GM19238 (cell line): ENCODE data around the gene TOMM40.

Experiments used
- DNase-seq: peaks from one replicate; pipeline ENCODE4 v3.0.0; 2011; ENCODE audit warnings: low spot score; ENCODE audit not compliant: insufficient read length

The TOMM40 gene

DNA sequence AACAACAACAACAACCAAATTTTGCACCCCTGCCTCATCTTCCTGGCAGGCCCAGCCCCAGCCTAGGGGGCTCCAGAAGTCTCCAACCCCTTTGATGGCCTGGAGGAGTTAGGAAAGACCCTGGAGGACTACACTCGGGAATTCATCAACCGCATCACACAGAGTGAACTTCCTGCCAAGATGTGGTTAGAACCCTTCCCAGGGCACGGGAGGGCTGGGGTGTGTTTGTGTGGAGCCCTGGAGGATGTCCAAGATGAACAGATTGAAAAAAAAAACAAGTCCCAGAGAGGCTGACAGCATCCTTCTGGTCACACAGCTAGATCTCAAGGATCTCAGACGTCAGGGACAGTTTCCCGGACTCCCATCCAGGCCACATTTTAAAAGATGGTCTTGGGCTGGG, 36.7 kb downstream of the TOMM40 start:
- DNase-seq: no peak

DNA sequence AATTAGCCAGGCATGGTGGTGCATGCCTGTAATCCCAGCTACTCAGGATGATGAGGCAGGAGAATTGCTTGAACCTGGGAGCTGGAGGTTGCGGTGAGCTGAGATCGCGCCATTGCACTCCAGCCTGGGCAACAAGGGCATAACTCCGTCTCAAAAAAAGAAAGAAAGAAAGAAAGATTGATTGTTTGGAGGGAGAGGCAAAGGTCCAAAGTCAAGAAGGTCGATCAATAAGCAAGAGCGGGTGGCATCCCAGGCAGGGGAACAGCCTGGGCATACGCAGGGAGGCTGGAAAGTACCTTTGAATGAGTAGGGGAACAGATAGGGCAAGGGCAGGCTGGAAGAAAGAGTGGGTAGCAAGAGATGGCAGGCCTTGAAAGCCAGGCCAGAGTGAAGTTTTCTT, 39.0 kb downstream of the TOMM40 start:
- DNase-seq: no peak

DNA sequence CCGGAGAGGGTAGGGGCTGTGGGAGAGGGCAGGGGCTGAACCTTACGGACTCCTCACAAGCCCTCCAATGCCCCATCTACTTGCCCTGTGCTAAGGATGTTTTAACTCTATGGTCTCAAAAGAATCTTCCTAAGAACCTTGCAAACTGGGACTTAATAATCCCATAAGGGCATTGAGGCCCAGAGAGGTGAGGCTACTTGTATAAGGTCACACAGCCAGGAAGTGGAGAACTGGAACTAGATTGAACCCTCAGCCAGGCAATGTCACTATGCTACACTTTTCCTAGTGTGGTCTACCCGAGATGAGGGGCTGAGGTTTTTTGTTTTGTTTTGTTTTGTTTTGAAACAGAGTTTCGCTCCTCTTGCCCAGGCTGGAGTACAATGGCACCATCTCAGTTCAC, 40.5 kb downstream of the TOMM40 start:
- no peak for DNase-seq

DNA sequence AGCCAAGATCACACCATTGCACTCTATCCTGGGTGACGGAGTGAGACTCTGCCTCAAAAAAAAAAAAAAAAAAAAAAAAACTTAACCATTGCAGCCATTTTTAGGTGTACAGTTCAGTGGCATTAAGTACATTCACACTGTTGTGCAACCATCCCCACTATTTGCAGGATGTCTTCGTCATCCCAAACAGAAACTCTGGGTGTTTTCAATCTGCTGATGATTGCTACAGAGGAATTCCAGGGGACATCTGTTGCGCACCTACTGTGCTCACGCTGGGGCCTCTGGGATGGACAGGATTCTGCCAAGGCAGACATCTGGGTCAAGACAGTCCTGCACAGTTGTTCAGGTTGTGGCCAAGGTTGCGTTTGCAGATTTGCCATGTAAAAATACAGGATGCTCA, 48.6 kb downstream of the TOMM40 start:
- DNase-seq: no peak

DNA sequence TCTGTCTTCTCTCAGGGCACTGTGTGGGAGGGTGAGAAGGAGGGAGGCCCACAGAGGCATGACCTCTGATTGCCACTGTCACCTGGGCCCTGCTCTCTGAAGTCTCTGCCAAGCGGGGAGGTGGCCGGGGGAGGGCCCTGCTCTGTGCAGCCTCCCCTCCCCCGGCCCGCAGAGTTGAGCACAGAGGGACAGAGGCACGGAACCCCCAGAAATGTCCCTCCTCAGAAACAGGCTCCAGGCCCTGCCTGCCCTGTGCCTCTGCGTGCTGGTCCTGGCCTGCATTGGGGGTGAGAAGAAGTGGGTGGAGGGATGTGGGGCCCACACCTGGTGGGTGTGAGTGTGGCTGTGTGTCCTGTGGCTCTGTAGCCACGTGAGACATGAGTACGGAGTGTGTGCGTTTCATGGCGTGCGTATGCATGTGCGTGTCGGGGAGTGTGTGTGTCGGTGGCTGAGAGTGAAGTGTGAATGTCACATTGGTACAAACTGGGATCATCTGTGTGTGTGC, 51.1 kb downstream of the TOMM40 start, which contains the start of gene APOC4:
Gene APOC4, plus strand, starts transcription at position 171 of the 505 bp plus-strand sequence. Its CDS starts 41 bp downstream, at position 212.
- no peak for DNase-seq

DNA sequence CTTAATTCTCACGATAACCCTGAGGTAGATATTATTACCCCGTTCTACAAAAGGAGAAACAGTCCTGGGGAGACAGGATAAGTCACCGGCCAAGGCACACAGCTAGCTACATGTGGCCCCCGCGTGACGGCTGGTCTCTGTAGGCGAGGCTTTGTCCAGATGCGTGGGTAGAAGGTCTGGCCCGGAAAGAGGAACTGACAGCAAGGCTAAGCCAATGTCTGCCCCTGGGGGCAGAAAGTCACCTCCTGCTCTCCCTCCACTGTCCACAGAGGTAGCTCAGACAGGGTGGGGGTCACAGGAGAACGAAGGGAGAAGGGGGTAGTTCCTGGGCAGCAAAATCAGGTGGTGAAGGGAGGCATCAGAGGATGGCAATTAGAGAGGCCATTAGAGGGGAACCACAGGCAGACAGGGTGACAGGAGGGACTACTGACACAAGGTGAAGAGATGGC, 52.8 kb downstream of the TOMM40 start:
- peak; percentile 59 for DNase-seq

DNA sequence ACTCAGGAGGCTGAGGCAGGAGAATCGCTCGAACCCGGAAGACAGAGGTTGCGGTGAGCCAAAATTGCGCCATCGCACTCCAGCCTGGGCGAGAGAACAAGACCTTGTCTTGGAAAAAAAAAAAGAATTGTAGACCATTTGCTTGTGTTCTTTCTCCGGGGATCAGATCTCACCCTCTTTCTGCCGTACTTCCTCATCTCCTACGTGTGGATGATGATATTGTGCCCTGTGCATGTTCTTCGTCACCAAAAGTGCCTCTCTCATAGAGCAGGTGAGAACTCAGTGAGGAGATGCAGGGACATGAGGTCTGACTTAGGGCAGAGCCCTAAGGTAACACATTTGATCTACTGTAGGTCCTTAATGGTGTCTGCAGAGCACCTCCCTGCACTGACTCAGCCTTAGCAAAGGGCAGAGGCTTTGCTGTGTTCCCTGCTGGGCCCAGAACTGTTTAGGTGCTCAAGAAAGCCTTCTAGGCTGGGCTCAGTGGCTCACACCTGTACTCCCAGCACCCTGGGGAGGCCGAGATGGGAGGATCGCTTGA, 56.1 kb downstream of the TOMM40 start:
- DNase-seq: no peak

DNA sequence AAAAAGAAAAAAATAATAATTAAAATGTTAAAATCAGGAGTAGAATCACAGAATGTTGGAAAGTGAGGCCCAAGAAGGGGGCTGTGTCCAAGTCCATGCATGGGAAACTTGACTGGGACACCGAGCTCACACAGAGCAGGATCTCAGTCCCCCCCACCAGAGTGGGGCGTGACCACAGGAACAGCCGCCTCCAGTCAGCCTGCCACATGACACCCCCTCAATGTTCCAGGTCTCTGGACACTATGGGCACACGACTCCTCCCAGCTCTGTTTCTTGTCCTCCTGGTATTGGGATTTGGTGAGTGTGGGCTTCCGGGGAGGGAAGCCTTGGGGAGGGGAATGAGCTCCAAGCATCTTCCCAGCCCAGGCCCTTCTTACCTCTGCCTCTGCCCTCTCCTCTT, 57.2 kb downstream of the TOMM40 start:
- DNase-seq: no peak

DNA sequence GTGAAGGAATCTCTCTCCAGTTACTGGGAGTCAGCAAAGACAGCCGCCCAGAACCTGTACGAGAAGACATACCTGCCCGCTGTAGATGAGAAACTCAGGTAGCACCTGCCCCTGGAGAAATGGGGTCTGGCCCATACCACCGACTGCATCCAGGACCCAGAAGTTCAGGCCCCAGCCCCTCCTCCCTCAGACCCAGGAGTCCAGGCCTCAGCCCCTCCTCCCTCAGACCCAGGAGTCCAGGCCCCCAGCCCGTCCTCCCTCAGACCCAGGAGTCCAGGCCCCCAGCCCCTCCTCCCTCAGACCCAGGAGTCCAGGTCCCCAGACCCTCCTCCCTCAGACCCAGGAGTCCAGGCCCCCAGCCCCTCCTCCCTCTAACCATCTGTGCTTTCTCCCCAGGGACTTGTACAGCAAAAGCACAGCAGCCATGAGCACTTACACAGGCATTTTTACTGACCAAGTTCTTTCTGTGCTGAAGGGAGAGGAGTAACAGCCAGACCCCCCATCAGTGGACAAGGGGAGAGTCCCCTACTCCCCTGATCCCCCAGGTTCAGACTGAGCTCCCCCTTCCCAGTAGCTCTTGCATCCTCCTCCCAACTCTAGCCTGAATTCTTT, 57.8 kb downstream of the TOMM40 start:
- no peak for DNase-seq

DNA sequence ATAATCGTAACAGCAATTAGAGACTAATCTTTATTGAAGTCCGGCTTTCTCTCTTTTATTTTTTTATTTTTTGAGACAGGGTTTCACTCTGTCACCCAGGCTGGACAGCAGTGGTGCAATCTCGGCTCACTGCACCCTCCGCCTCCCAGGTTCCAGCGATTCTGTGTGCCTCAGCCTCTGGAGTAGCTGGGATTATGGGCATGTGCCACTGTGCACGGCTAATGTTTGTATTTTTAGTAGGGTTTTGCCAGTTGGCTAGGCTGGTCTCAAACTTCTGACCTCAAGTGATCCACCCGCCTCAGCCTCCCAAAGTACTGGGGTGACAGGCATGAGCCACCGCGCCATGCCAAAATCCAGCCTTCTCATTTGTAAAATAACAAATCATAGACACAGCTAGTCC, 58.5 kb downstream of the TOMM40 start:
- no peak for DNase-seq

DNA sequence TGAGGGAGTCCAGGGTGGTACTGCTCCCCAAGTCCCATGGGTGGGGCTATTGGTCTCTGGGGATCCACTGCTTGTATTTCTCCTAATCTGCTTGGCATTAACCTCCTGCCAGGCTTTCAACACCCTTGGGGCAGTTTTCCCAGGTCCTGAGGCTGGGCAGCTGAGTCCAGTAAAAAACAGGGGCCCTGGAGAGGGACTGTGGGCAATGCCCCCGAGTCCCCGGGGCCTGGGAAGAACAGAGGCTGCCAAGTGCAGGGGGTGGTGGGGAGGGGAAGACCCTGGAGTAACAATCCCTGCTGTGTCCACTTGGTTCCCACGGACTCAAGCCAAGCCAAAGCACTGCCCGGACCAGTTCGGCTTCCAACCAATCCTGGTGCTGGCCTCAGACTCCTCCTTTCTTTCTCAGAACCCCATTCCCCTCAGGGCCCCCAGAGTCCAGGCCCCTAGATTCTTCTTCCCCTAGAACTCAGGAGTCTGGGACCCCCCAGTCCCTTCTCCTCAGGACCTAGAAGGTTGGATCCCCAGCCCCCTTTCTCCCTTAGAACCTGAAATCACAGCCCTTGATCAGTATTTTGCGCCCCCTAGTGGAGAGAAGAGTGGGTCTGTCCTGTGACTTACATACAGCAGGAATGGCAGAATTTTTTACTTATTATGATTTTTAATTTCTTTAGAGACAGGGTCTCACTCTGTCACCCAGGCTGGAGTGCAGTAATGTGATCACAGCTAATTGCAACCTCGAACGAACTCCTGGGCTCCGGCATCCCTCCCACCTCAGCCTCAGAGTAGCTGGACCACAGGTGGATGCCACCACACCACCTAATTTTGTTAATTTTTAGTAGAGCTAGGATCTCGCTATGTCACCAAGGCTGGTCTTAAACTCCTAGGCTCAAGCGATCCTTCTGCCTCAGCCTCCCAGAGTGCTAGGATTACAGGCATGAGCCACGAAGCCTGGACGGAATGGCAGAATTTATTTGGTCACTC, 60.4 kb downstream of the TOMM40 start:
- peak; percentile 55 for DNase-seq
